Stimulated activated CD4-positive, alpha-beta T cell treated with anti-CD3 and anti-CD28 coated beads, Interleukin-12 subunit alpha, Interleukin-12 subunit beta, amount 100 ng/mL, for 48 hours (primary cell): ENCODE results near the gene FXYD2.

ENCODE experiments used
- DNase-seq, 3 donors: peaks; one replicate each; pipeline ENCODE4 v3.0.0-alpha.2; 2020; ENCODE audit warnings: low read depth in 2 of 3, low spot score in 1 of 3

Gene FXYD2

DNA sequence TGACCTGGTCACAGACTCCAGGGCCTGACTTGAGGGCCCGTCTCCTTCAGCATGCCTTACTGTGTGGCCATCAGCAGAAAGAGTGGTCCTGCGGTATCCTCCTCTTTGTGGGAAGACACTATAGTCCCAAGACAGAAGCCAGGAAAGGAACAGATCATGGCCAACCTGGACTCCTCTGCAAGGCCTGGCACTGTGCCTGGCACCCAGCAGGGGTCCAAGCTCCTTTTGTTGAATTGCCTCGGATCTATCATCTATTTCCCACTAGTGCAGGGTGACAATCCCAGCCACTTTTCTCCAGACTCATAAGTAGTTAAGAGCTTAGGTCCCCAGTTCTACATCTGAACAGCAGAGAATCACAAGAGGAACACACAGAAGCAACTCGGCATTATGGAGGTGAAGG, 54.5 kb downstream of the FXYD2 start:
- DNase-seq = no peak
